AG08395 (cell line): Measurements from ENCODE around the gene YES1.
"Not testable (repeated sequence)": the region's sequence is repeated elsewhere in the genome, so short reads cannot be mapped to it uniquely, and the experiment has no call there.

Experiments used
- DNase-seq: peaks from one replicate; pipeline ENCODE4 v3.0.0; 2012; ENCODE audit warnings: mixed read lengths, low spot score

The YES1 gene

DNA sequence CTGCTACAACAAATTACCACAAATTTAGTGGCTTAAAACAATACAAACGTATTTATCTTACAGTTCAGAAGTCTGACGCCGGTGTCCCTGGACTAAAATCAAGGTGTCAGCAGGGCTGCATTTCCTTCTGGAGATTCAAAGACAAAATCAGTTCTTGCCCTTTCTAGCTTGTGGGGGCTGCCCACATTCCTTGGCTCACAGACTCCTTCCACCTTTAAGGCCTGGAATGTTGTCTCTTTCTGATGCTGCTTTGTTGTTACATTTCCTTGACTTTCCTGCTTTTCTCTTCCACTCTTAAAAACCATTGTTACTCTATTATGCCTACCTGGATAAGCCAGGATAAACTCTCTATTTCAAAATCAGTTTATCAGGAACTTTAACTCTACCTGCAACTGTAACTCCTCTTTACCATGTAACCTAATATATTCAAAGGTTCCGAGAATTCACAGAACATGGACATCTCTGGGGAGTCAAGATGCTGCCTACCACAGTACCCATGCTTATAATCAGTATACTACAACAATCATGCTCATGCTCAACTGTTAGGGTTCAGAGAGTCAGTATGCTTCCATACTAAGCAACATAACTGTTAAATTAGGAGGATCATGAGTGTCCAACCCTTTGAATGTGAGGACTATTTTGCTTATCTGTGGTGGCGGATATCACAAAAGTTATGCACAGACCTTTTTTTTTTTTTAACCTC, 27.4 kb downstream of the YES1 start:
- DNase-seq, result no peak

DNA sequence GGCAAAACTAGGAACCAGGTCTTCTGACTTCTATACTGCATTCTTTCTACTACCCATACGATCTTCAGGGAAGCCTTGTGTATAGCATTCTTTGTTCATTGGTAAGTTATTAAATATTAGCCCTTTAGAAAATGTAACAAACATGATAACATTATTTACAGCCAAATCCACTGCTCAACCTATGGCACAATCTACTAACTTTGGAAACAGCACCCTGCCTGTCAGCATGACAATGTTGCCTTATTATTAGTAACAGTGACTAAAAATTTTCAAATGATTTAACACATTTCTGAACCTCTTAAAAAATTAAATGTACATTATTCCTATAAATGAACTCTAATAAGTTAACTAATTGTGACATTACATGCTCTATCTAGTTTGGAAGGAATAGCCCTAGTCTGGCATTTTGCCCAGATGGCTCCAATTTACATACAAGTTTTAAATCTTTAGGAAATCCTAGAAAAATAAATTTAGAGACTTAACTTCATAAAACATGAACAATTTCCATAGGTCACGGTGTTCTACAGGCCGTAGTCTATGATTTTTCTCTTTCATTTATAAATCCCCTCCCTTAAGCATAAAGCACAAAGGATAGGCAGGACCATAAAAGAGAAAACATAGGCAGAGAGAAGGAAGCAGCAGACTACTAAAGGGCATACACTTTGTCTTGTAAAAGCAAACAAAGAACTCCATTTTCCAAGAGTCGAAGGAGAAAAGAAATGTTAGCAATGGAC, 33.7 kb downstream of the YES1 start:
- no peak for DNase-seq

DNA sequence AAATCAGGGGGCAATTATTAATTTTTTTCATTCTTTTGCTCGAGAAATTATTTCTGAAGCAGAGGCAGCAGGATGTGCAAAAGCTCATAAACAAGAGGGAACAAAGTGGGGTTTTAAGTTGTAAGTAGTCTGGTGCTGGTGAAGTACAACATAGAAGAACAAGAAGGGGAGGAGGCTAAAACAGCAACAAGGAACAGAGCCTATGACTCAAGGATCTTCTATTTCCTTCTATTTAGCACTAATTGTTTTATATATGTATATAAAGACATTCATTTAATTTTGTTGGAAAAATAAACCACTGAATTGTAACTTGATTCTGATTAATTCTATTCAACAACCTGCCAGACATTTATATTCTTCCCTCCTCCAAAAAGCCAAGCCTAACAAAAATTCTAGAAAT, 35.0 kb downstream of the YES1 start:
- no peak for DNase-seq

DNA sequence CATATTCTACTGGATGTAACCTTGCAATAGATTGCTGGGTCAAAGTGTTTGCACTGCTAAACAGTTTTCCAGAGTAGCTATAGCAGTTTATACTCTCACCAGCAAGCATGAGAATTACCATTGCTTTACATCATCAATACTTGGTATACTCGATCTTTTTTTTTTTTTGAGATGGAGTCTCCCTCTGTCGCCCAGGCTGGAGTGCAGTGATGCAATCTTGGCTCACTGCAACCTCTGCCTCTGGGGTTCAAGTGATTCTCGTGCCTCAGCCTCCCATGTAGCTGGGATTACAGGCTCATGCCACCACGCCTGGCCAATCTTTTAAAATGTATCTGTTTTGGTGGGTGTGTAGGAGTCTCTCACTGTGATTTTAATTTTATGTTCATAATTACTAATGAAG, 36.0 kb downstream of the YES1 start:
- DNase-seq, result not testable (repeated sequence)

DNA sequence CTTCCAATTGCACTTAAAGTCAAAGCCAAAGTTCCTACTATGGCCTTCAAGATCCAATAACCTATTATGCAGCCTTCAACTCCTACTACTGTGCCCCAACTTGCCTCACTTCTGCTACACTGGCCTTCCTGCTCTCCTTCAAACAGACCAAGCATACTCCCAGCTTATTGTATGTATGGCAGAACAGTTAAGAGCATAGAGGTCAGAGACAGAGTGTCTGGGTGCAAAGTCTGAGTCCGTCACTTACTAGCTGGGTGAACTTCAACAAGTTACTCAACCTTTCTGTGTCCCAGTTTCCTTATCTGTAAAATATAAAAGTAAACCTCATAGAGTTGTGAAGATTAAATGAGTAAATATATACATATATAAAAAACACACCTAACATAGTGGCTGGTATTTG, 37.2 kb downstream of the YES1 start:
- no peak for DNase-seq

DNA sequence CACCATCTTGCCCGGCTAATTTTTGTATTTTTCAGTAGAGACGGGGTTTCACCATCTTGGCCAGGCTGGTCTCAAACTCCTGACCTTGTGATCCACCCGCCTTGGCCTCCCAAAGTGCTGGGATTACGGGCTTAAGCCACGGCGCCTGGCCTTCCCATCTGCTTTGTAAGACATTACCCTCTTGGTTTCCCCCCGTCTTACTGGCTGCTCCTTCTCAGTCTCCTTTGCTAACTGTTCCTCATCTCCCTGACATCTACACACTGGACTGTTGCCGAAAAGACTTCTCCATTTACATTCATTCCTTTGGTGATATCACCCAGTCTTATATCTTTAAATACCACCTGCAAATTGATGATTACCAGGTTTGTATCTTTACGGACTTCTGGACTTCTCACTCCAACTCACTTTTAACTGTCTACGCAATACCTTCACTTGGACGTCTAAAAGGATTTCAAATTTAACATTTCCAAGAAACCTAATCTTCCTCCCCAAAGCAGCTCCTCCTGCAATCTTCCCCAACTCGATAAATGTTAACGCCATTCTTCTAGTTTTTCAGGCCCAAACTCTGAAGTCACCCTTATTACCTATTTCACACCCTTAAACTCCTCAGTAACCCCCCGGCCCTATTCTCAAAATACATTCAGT, 37.9 kb downstream of the YES1 start:
- DNase-seq, result no peak

DNA sequence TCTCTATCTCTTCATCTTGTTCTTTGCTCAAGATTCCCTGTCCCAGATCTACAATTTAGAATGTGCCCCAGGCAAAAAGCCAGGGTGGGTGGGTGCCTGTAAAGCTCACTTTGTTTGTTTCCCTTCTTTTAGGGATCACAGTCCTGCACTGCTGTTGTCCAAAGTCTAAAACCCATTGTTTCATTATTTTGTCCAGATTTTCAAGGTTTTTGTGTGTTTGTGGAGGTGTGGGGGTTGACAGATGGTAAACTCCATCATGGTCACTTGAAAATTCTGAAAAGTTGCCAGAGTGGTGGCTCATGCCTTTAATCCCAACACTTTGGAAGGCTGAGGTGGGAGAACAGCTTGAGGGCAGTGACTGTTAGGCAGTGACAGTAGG, 41.5 kb downstream of the YES1 start:
- no peak for DNase-seq

DNA sequence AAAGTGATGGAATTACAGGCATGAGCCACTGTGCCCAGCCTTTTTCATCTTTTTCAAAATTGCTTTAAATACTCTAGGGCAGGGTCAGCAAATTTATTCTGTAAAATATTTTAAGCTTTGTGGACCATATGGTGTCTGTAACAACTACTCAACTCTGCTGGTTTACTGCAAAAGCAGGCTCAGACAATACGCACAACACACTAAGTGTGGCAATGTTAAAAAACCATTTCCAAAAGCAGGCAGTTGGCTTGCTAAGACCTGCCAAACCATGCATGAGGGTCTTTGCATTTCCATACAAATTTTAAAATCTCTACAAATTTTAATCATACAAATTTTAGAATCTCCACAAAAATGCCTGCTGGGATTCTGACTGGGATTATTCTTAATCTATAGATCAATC, 44.1 kb downstream of the YES1 start:
- no peak for DNase-seq

DNA sequence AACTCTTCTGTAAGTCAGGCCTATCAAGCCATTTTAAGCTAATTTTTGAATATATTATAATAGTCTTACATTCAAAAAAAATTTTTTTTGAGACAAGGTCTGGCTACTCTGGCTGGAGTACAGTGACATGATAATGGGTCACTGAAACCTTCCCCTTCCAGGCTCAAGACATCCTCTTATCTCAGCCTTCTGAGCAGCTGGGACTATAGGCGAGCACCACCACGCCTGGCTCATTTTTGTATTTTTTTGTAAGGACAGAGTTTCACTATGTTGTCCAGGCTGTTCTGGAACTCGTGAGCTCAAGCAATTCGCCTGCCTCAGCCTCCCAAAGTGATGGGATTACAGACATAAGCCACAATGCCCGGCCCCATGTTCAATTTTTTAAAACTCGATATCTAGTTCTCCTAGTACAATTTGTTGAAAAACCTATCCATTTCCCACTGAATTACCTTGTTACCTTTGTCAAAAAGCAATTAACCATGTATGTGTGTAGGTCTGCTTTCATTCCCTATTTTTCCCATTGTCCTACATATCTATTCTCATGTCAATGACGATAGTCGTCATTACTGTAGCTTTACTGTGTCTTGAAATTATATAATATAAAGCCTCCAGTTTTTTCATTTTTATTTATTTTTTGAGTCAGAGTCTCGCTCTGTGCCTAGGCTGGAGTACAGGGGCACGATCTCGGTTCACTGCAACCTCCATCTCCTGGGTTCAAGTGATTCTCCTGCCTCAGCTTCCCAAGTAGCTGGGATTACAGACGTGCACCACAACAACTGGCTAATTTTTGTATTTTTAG, 44.8 kb downstream of the YES1 start:
- DNase-seq, result no peak

DNA sequence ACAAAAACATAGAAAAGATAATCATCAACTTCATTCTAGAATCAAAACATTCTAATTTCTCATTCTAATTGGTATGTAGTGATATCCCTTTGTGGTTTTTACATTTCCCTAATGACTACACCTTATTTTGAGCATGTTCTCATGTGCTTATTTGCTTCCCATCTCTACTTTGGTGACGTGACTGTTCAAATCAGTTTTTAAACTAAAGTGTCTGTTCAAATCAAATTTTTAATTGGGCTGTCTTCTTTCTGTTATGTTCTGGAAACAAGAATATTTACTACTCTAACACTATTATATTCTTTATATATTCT, 45.5 kb downstream of the YES1 start:
- no peak for DNase-seq

DNA sequence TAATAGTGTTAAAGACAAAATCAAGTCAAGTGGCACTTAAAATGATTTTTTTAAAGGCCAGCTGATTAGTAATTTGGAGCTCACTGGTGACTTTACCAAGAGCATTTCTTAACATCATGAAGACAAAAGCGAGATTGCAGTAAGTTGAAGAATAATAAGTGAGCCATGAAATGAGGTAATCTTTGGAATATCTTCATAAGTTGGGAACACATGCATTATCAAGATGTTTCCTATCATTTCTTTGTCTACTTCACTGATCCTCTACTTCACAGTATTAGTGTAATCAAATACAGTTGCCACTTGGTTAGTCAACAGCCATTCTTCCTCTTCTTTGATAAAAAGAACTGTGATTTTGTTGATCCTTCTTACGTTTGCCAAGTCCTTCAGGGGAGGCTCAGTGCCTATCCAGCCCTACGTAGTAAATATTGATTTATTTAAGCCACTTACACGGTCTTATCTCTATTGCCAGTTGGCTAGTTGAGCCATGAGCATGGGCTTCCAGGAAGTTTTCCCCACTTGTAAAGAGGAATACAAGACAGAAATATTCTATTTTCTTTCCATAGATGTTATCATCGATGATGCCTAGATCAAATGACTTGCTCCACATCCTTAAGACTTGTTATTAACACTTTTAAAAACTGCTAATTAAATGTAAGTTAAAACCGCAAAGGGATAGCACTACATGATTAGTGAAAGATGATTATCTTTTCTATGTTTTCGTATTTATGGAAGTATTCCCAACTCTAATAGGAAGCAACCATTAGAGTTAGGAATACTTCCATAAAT, 46.1 kb downstream of the YES1 start:
- DNase-seq, result no peak

DNA sequence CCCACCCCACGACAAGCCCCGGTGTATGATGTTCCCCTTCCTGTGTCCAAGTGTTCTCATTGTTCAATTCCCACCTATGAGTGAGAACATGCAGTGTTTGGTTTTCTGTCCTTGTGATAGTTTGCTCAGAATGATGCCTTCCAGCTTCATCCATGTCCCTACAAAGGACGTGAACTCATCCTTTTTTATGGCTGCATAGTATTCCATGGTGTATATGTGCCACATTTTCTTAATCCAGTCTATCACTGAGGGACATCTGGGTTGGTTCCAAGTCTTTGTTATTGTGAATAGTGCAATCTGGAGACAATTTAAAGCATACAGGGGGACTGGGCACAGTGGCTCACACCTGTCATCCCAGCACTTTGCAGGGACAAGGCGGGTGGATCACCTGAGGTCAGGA, 52.2 kb downstream of the YES1 start:
- not testable (repeated sequence) for DNase-seq

DNA sequence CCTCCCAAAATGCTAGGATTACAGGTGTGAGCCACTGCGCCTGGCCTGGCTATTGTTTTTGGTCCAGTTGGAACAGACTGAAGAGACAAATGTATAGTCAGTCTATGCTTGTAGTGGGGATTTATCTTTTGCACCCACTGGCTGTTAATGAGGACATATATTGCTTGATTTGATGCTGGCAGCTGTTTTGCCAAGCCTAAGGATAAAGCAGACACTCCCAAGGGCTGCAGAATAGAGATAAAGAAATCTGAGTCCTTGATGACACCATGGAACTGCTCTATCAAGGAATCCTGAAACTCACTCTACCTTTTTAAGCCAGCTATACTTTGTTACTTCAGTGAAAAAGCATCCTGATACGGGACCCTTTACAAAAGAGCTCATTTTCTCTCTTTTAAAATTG, 56.5 kb downstream of the YES1 start:
- no peak for DNase-seq

DNA sequence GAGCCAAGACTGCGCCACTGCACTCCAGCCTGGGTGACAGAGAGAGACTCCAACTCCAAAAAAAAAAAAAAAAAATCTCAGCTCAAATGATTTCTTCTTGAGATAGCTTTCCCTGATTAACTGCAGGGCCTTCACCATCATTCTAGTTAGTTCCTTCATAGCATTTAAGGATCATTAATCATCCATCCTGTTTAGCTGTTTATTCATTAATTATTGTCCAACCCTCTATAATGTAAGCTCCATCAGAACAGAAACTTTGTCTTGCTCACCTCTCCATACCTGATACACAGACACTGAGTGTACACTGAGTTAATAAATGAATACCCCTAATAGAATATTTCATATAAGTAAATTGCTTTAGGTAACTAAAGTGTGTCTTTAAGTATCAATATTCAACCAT, 57.4 kb downstream of the YES1 start:
- no peak for DNase-seq

DNA sequence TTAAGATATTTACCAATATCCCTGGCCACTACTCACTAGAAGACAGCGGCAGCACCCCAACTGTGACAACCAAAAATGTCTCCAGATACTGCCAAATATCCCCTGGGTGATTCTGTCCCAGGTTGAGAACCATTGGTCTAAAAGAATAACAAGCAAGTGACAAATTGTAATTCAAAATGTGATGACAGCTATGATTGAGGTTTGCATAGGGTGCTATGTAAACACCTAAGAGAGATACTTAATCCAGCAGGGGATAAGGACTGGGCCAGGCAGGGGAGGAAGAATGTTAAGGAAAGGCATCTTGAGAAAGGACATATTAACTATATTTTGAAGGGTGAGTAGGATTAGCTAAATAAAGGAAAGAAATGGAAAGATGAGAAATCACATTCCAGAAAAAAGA, 61.6 kb downstream of the YES1 start:
- DNase-seq, result no peak

DNA sequence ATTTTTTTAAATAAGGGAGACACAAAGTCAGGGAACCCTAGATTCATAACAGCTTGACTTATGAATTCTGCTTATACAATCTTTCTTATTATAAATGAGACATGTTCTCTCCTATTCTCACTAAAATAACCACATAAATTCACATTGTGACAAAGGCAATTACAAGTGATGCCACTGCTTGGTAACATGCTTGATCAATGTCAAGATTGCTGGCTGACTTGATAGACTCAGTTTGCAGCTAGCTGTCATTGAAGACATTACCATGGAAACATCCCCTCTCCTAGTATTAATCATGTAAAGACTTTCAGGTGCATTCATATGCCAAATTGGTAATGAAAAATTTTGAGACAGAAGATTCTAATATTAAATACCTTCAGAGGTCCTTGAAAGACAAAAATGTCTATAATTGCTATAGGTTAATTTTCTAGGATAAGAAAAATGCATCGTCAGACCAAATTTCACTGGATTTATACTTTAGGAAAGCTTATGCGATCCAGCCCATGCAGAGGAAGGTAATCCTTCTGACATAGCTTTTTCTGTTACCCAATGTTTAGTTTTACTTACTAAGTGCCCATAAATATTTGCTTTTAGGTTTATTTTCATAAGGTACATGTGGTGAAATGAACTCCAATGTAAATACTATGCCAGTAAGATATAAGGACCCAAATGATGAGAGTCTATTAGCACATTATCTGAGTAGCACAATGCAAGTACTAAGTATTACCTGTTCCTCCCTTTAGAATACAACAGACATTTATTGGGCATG, 67.0 kb downstream of the YES1 start:
- DNase-seq, result no peak

DNA sequence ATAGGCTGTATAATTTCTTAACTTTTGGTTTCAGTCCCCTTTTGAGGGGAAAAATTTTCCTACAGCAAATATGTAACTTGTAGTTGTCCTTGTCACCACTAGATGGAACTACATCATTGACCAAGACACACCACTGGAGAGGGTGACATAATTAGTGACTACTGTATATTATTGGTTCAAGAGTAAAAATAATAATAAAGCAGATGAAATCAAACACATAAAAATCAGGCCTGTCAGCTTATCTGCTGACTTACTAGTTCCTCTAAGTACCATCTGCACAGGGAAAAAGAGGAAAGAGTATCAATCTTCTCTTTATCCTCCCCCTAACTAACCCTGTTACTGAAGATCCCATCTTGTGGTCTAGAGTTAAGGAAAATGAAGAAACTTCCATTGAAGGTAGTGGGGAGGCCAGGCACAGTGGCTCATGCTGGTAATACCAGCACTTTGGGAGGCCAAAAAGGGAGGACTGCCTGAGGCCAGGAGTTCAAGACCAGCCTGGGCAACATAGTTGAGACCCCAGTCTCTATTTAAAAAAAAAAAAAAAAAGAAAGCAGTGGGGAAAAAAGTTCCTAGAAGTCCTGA, 70.0 kb downstream of the YES1 start:
- peak; percentile 68 for DNase-seq

DNA sequence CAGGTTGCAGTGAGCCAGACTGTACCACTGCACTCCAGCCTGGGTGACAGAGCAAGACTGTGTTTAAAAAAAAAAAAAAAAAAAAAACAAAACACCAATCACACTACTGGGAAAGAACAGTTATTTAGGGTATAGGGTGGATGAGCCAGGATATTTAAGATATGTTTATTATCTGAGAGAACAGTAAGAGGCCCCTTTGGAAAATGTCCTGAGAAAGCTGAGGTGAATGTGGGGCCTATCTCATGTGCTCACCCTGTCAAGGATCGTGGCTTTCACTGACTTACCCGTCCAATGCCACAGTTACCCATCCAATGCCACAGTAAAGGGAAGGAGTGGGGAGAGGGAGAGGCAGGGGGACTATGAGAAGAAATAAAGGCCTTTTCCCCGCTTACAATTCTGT, 79.7 kb downstream of the YES1 start:
- DNase-seq, result no peak

DNA sequence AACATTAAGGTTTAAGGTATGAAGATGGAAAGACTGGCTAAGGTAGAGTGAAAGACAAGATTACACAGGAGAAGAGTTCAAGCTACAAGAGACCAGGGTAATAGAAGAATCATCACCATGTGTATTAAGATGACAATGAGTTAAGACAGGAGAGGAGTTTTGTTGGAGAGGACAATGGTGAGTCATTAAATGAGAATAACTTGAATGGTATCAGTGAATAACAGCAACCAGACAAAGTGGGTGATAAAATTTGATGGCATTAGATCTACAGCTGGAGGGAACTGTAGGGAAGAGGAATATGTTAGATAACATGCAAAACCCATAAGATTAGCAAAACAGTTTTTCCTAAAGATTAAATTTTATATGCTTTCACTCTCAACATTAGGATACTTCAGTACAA, 80.9 kb downstream of the YES1 start:
- no peak for DNase-seq

DNA sequence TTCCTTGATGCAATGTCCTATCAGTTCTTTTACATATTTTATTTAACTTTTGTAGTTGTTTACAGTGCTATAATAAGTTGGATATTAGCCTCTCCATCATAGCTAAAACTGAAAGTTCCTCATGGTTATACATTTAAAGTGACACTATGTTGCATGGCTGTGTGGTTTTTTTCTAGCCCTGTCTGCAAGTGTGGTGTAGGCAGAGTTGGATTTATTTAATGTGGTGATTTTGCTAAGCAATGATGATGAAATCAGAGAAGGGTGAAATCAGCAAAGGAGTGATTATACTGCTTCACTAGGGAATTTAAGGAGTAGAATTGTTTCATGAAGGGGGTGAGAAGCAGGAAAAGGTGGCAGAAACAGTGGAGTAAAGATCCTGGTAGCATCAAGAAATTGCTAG, 81.3 kb downstream of the YES1 start:
- no peak for DNase-seq

DNA sequence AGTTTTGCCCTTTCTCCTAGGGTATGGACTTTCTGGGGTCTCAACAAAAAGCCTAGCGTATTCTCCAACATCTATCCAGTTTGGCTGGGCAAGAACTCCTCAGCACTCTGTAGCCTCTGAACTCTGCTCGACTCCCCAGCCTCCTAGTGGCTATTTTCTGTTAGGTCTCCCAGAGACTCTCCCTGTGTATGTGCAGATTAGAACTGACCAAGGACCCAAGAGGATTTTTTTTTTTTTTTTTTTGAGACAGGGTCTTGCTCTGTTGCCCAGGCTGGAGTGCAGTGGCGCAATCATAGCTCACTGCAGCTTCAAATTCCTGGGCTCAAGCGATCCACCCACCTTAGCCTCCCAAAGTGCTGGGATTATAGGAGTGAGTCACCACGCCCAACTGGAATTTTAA, 81.9 kb downstream of the YES1 start:
- not testable (repeated sequence) for DNase-seq
